HEK293 (cell line): Measurements from ENCODE around the gene IFIT5.

Experiments used
- CTCF ChIP-seq: fragments of 450-650 bp; formaldehyde crosslinking; IDR thresholded peaks from 2 replicates; pipeline ENCODE4 v1.5.1; 2016; ENCODE audit warnings: missing biosample characterization, missing genetic modification characterization
- ELK4 ChIP-seq: IDR thresholded peaks from 2 replicates; pipeline ENCODE4 v1.6.1; 2011; ENCODE audit warnings: mild to moderate bottlenecking, low read depth, low read length, borderline replicate concordance
- OVOL3 ChIP-seq: fragments of 450-650 bp; formaldehyde crosslinking; IDR thresholded peaks from 2 replicates; pipeline ENCODE4 v1.5.1; 2016; ENCODE audit warnings: missing biosample characterization, missing genetic modification characterization
- SCRT1 ChIP-seq: fragments of 450-650 bp; formaldehyde crosslinking; IDR thresholded peaks from 2 replicates; pipeline ENCODE4 v1.5.1; 2016; ENCODE audit warnings: missing biosample characterization, missing genetic modification characterization, borderline replicate concordance
- SP2 ChIP-seq: fragments of 450-650 bp; formaldehyde crosslinking; IDR thresholded peaks from 2 replicates; pipeline ENCODE4 v1.5.1; 2016; ENCODE audit warnings: missing biosample characterization, missing genetic modification characterization
- TCF7L2 ChIP-seq: IDR thresholded peaks from 2 replicates; pipeline ENCODE4 v1.6.1; 2011; ENCODE audit warnings: low read depth, mild to moderate bottlenecking, inconsistent platforms, low read length, moderate library complexity, borderline replicate concordance
- ZFP69B ChIP-seq: fragments of 450-650 bp; formaldehyde crosslinking; IDR thresholded peaks from 2 replicates; pipeline ENCODE4 v1.5.1; 2016; ENCODE audit warnings: missing biosample characterization, missing genetic modification characterization
- ZNF37A ChIP-seq: fragments of 450-650 bp; IDR thresholded peaks from 2 replicates; pipeline ENCODE4 v1.5.1; 2018; ENCODE audit warnings: missing biosample characterization, missing genetic modification characterization
- ZNF76 ChIP-seq: fragments of 450-650 bp; formaldehyde crosslinking; IDR thresholded peaks from 2 replicates; pipeline ENCODE4; 2016; ENCODE audit warnings: low read depth, missing biosample characterization, missing genetic modification characterization, borderline replicate concordance
- TF ChIP-seq, protein P1 (sequence below): fragments of 450-650 bp; formaldehyde crosslinking; IDR thresholded peaks from 2 replicates; pipeline ENCODE4 v1.5.1; 2016; ENCODE audit warnings: missing biosample characterization, missing genetic modification characterization
- TF ChIP-seq, protein P2 (sequence below): fragments of 450-650 bp; formaldehyde crosslinking; IDR thresholded peaks from 2 replicates; pipeline ENCODE4 v1.5.1; 2016; ENCODE audit warnings: missing biosample characterization, missing genetic modification characterization

- TF ChIP-seq, protein P1, sequence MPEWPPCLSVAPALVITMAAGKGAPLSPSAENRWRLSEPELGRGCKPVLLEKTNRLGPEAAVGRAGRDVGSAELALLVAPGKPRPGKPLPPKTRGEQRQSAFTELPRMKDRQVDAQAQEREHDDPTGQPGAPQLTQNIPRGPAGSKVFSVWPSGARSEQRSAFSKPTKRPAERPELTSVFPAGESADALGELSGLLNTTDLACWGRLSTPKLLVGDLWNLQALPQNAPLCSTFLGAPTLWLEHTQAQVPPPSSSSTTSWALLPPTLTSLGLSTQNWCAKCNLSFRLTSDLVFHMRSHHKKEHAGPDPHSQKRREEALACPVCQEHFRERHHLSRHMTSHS (tag by site-specific recombination) = no peak
- TF ChIP-seq CTCF (tag by site-specific recombination) (peak; percentile 17; the same call in 1 of the 2 replicates), ZNF76 (tag by site-specific recombination) (peak; percentile 35; the same call in 1 of the 2 replicates), ELK4 (no peak), OVOL3 (tag by site-specific recombination) (no peak), SCRT1 (no peak), ZFP69B (no peak), TCF7L2 (no peak), SP2 (tag by site-specific recombination) (no peak; the same call in 1 of the 2 replicates), ZNF37A (no peak)
- TF ChIP-seq, protein P2, sequence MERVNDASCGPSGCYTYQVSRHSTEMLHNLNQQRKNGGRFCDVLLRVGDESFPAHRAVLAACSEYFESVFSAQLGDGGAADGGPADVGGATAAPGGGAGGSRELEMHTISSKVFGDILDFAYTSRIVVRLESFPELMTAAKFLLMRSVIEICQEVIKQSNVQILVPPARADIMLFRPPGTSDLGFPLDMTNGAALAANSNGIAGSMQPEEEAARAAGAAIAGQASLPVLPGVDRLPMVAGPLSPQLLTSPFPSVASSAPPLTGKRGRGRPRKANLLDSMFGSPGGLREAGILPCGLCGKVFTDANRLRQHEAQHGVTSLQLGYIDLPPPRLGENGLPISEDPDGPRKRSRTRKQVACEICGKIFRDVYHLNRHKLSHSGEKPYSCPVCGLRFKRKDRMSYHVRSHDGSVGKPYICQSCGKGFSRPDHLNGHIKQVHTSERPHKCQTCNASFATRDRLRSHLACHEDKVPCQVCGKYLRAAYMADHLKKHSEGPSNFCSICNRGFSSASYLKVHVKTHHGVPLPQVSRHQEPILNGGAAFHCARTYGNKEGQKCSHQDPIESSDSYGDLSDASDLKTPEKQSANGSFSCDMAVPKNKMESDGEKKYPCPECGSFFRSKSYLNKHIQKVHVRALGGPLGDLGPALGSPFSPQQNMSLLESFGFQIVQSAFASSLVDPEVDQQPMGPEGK = peak; percentile 68
Observed at GRCh38 chr10:89414879-89415821, 782 bp downstream of the IFIT5 start.
